NCI-H82 treated with DMSO at 0.1 percent for 48 hours (cell line): ENCODE measurements around the gene GPR162.

Experiments
- DNase-seq: peaks from one replicate; lab custom pipeline; 2025; ENCODE audit not compliant: unreplicated experiment; lab: John Stamatoyannopoulos, UW

GPR162 gene

GRCh38 chr12:6821591-6822425 is at the start of gene GPR162:
TSS of gene GPR162 (plus strand) at chr12:6821821. CDS start at chr12:6823899, 2,078 bp downstream.
- DNase-seq, result peak; percentile 48

GRCh38 chr12:6772331-6772695 is 49.3 kb upstream of the GPR162 start, which contains the start of gene LAG3:
TSS of gene LAG3 (plus strand) at chr12:6772520. CDS start at chr12:6772853, 333 bp downstream.
- no peak for DNase-seq

GRCh38 chr12:6772726-6773589 is 48.7 kb upstream of the GPR162 start:
- DNase-seq, result no peak

GRCh38 chr12:6773590-6774351 is 47.9 kb upstream of the GPR162 start:
- DNase-seq, result no peak

- no peak for DNase-seq
Observed at GRCh38 chr12:6774499-6775062, 47.0 kb upstream of the GPR162 start.

DNA sequence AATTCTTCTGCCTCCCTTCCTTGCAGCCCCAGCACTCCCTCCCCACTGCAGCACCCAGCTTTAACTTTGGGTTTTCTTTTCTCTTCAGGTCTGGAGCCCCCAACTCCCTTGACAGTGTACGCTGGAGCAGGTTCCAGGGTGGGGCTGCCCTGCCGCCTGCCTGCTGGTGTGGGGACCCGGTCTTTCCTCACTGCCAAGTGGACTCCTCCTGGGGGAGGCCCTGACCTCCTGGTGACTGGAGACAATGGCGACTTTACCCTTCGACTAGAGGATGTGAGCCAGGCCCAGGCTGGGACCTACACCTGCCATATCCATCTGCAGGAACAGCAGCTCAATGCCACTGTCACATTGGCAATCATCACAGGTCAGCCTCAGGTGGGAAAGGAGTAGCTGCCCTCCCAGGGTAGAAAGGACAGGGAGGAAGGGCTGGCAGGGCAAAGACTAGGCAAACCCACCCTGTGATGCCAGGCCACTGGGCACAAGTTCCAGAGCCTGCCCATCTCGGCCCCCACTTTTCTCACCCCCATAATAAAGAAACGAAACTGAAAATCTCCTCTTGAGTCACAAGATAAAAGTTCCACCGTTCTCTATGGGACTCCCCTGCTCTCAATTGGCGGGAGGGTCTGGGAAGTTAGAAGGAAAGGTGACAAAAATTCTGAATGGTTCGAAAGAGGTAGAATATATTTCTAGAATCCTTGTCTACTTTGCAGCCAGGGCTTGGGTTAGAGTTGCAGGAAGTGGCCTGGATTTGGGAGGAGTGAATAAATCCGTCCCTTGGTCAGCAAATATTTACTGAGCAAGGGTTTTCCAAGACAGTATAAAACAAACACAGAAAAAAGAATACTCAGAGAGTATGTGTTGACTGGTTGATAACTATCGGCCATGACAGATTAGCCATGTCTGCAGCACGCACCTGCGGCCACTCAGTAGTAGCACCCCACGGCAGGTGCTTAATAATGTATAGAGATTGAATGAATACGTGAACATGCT is 46.1 kb upstream of the GPR162 start:
- no peak for DNase-seq

- DNase-seq, result no peak
Observed at GRCh38 chr12:6777386-6777785, 44.2 kb upstream of the GPR162 start.

- peak; percentile 35 for DNase-seq
Observed at GRCh38 chr12:6778217-6778573, 43.4 kb upstream of the GPR162 start.

DNA sequence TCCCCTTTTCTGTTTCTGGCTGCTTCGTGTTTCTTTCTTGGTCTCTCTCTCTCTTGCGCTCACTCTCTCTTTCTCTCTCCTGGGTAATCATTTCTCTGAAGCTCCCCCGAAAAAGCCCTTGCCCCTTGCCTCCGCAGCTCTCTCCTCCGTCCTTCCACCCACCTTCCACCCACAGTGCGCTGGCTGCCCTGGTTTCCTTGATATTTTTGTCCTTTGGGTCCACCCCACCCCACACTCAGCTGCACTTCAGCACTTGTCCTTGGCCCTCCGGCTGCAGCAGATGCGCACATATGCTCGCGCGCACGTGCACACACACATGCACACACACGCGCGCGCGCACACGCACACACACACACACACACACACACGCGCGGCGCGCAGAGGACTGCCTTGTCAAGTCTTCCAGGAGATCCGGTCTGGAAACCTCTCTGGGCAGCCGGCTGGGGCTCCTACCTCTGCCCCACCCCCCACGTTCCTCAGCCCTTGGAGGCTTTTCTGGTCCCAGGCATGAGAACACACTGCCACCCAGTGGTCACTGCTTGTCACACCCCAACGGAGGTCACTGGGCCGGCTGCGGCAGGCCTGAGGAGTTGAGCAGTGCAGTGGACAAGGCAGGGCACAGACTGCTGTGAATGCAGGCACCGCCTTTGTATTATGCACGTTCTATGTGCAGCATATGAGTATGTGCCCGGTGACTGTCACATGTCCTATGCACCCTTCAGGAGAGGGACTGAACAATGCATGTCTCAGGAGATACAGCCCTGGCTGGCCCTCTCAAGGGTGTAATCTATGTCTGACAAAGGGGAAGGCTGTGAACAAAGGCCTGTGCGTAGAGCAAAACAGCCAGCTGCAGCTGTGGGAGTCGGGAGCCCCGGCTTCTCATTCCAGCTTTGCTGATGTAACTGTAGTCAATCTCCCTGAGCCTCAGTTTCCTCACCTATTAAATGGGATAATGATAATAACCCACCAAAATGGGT is 42.8 kb upstream of the GPR162 start:
- DNase-seq, result peak; percentile 92

GRCh38 chr12:6779708-6780432 is 41.8 kb upstream of the GPR162 start:
- no peak for DNase-seq

DNA sequence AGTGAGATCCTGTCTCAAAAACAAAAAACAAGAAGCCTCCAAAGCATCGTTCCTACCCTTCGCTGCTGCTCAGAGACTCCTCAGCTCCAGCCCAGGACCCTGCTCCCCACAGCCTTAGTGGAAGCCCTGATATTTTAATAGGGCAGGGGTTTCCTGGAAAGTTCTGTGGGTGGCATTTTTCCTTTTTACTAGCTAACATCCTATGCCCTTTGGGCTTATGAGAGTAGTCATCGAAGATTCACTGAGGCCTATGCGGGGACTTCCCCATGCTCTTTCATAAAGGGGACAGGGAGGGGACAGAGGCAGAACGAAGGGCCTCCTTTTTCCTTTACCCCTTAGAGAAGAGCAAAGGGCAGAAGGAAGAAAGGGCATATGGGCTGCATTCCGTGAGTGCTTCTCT is 41.0 kb upstream of the GPR162 start:
- DNase-seq, result no peak

GRCh38 chr12:6782119-6782518 is 39.5 kb upstream of the GPR162 start:
- no peak for DNase-seq

GRCh38 chr12:6782850-6783566 is 38.6 kb upstream of the GPR162 start:
- no peak for DNase-seq

DNA sequence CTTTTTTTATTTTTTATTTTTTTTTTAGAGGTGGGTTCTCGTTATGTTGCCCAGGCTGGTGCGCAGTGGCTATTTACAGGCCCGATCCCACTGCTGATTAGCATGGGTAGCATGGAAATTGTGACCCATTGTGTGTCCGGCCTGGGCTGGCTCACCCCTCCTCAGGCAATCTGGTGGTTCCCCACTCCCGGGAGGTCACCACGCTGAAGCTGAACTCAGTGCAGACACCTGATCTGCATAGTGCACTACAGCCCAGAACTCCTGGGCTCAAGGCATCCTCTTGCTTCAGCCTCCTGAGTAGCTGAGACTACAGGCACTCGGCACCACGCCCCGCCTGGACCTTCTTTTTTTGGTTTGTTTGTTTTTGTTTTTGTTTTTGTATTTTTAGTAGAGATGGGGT is 37.8 kb upstream of the GPR162 start:
- DNase-seq, result no peak

DNA sequence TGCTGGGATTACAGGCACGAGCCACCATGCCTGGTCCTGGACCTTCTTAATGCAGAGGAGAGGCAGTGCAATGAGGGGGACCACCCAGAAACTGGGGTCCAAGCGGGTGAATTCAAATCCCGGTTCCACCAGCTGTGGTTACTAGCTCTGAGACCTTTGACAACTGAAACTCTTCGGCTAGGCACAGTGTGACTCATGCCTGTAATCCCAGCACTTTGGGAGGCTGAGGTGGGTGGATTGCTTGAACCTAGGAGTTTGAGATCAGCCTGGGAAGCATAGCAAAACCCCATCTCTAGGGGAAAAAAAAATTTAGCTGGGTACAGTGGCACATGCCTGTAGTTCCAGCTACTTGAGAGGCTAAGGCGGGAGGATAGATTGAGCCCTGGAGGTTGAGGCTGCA is 37.3 kb upstream of the GPR162 start:
- no peak for DNase-seq

GRCh38 chr12:6784761-6785160 is 36.9 kb upstream of the GPR162 start:
- DNase-seq, result no peak

GRCh38 chr12:6786416-6787094 is 35.1 kb upstream of the GPR162 start:
- no peak for DNase-seq
